NCI-H774 (cell line): ENCODE data around the gene NLGN4Y.

Source experiments
- DNase-seq: peaks from one replicate; lab custom pipeline; 2025; lab: John Stamatoyannopoulos, UW

Gene NLGN4Y

DNA sequence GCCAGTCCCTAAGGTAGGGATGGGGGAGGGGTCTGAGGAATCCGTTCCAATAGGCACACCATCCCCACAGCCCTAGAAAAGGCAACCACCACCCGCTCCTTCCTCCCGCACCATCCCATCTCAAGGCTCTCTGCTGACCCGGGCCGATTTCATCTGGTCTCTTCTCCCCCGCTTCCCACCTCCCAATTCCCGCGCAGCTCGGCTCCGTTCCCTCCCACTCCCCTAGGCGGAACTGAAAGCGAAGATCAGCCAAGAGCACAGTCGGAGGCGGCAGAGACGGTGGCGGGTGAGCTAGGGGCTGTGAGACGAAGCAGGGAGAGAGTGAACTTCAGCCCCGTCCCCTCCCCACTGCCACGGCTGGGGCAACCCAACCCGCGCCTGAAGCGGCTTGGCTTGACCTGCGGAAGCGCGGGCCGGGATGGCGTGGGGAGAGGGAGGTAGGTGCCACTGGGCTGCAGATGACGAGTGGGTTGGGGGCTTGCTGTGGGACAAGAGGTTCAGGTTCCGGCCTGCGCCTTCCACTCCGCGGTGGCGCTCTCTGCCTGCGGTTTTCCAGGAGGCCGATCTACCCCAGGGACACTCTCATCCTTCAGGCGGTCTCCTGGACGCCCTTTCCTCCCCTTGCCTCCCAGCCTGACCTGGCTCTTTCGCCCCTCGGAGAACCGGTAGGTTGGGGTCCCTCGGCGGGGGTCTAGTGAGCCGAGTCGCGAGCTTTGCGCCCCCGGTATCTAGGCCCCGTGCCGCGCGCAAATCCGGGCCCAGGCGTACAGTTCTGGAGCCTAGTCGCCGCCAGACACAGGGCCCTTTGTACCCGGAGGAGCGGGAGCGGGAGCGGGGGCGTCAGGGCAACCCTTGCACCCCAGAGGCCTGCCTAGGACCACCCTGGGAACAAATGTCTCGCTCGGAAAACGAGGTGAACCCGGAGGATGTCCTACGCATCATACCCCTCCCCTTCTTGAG lies at the start of gene NLGN4Y:
Gene NLGN4Y (plus strand): TSS at position 258 of the 960 bp plus-strand sequence. CDS start 97,591 bp downstream, outside the sequence.
- no peak for DNase-seq

DNA sequence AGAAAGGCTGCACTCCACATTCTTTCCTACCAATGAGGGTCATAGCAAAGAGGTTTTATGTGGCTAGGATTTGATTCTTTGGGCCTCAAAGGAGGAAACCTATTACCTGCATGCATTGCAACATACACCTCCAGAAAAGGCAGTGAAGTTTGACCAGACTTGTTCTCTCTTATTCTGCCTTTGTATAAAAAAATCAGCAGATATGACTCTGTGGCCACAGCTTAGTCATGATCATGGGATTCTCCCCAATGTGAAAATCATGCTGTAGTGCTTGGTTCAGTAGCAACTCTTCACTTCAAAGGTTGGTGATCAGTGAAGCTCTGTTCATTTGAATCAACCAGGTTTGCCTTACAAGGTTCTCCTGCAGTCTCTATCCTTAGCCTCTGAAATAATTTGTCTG lies 38.4 kb upstream of the NLGN4Y start:
- no peak for DNase-seq

GRCh38 chrY:14490226-14490625 lies 34.1 kb upstream of the NLGN4Y start:
- DNase-seq: no peak

- DNase-seq: no peak
These were observed 26.3 kb upstream of the NLGN4Y start for GRCh38 chrY:14498071-14498470.

DNA sequence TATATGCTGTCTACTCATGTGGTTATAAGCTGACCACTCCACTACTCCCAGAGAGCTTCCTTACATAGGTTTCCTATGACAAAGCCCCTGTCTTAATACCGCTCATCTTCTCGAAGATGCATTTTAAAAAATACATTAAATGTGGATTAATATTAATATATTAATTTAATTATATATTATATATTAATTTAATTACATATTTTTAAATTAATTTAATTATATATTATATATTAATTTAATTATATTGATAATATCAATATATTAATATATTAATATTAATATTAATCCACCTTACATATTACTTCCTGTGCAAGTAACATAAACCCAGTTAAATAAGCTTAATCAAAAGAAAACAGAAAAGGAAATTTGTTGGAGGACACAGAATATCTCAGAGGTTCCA lies 19.7 kb upstream of the NLGN4Y start:
- no peak for DNase-seq

DNA sequence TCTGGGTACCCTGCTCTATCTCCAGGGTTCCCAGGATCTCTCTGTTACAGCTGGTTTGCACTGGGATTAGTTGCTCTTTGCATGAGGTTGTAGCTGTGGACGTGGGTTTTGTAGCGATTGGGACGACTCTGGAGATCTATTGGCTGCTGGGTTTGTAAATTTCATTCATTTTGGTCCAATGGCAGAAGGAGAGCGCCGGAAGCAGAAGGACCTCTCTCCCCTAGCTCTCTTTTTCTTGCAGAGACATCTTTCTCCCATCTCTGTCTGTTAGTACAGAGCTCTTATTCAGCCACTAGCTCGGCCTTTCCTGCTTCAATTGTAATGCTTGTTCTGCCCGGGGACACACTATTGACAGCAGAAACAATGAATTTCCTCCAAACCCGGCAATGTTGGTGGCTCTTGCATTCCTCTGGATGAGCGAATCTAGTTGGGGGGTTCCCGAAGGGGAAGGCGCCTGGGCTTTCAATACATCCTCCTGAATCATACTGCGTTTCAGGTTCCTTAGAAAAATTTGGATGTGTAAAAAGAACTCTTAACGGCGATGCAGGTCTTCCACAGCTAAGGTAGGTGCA lies 1.9 kb upstream of the NLGN4Y start:
- DNase-seq: no peak

GRCh38 chrY:14523491-14524271 lies 648 bp upstream of the NLGN4Y start:
- no peak for DNase-seq

DNA sequence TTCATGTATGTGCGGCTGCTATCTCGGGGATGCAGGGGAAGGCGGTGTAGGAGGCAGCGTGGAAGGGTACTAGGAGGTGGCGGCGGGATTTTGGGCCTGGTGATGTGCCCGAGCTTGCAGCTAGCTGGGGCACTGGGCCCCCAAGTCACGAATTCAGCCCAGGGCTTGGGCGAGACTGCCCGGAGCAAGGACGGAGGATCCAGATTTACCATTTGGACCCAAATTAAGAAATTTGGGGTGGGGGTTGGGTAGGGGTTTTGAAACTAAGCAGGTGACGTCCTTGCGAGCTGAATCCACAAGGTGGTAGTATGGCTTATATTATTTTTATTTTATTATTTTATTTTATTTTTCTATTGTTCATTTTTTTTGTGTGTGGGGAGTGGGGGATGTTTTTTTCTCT lies 986 bp downstream of the NLGN4Y start:
- no peak for DNase-seq

- DNase-seq: no peak
These were observed 4.0 kb downstream of the NLGN4Y start for GRCh38 chrY:14528361-14528760.

- DNase-seq: no peak
These were observed 12.4 kb downstream of the NLGN4Y start for GRCh38 chrY:14536703-14537102.

DNA sequence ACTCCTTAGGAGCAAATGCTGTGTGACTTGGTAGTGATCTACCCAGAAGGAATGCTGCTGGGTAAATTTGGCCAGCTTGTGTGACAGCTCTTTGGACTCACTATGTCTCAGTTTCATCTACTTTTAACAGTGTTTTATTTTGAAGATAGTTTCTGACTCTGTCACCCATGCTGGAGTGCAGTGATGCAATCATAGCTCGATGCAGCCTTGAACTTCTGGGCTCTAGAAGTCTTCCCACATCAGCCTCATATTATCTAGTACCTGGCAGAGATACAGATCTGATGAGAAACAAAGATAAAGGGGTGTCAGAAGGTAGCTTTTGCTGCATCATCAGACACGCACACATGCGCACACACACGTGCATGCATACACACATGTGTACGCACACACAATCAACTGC lies 19.2 kb downstream of the NLGN4Y start:
- DNase-seq: no peak

DNA sequence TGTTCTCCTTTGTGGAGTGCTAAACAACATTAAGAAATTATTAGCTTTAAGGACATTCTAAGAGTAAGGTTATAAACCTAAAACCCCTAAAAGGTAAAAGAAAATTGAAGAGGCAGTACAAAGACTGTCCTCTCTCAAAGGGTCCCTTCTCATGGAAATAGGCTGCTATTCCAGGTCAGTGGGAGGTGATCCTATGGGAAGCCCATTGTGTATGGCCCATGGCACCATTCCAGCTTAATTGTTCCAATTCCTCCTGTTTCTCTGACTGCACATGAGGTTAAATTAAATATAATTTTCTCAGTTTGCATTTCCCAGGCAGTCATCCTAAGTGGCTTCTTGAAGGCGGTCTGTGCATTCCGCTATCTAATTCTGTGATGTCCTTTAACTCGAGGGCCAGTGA lies 57.0 kb downstream of the NLGN4Y start:
- DNase-seq: no peak

DNA sequence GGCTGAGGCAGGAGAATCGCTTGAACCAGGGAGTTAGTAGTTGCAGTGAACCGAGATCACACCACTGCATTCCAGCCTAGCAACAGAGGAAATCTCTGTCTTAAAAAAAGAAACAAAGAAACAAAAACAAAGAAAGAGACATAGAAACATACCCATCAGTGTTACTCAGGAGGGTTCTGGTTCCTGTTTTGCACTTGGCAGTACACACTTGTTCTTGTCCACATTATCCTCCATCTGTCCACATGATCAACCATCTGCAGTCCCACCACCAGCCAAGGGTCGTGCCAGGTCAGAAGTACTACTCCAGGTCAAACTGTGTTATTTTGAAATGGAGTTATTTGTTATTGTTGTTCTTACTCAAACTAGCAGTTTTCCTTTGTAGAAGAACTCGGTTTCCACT lies 62.4 kb downstream of the NLGN4Y start:
- no peak for DNase-seq

DNA sequence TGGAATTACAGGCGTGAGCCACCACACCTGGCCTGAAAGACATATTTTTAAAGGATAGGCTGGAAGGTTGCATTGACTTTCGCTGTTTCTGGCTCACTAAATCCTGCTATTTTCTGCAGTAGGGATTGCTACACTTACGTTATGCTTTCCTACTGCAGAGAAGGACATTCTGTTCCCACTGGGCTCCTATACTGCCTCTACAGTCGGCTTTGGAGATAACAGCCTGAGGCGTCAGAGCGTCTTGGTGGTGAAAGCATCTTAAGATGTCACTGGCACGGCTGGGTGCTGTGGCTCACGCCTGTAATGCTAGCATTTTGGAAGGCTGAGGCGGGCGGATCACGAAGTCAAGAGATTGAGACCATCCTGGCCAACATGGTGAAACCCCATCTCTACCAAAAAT lies 77.0 kb downstream of the NLGN4Y start:
- DNase-seq: no peak

GRCh38 chrY:14617625-14618024 lies 93.3 kb downstream of the NLGN4Y start:
- no peak for DNase-seq

- DNase-seq: no peak
These were observed 94.2 kb downstream of the NLGN4Y start for GRCh38 chrY:14618513-14618912.

DNA sequence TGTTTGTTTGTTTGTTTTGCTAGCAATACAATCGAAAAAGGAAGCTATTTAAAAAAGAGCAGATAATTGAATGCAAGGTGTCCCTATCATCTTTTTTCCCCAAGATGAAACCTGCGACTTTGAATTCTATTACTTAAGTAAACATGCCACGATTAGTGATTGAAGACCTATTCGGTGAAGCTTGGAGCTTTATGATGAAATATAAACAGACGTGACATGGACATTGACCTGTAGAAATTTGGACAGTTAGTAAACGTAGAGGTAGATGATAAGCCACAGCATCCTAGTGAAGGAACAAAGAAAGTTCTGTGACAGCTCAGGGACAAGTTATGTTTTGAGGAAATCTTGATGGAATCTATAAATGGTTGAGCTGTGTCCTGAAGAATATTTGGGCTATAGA lies 103.9 kb downstream of the NLGN4Y start:
- no peak for DNase-seq

GRCh38 chrY:14631676-14632075 lies 107.3 kb downstream of the NLGN4Y start:
- no peak for DNase-seq

GRCh38 chrY:14633718-14634117 lies 109.4 kb downstream of the NLGN4Y start:
- DNase-seq: no peak

DNA sequence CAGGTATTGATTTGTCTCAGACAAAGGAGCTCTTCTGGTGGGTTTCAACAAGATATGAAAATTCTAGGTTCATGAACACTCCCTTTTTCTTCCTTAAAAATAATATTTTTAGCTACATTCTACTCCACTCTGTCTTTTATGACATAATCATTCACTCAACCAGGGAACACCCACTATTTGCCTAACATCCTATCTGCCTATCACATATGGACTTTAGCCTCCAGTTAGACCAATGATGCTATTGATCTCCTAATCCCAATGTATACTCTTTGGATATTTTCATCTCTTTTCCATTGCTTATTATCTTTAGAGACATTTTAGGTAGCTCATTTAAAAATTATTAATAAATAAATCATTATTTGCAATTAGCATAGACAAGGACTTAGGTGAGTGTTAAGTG lies 110.6 kb downstream of the NLGN4Y start:
- DNase-seq: no peak

GRCh38 chrY:14637551-14637950 lies 113.2 kb downstream of the NLGN4Y start:
- no peak for DNase-seq

GRCh38 chrY:14641853-14642252 lies 117.5 kb downstream of the NLGN4Y start:
- DNase-seq: no peak
